Aorta (tissue), 5 donors: Measurements from ENCODE around the gene KIF2A. TPM values are rescaled to one million over a fixed set of nuclear protein-coding genes. Genes with fewer than 3 reads are reported as not detected.

Experiments
- ATAC-seq: fragments of 200-7000 bp; cut with Tn5 transposase; one replicate; pipeline ENCODE4 v1.9.1; 2022; ENCODE audit warnings: moderate library complexity; ENCODE audit not compliant: low FRiP score
- DNase-seq, 2 donors: peaks; one replicate each; pipeline ENCODE4 v3.0.0-alpha.2; 2020
- H3K27ac ChIP-seq, 2 donors: one replicate each; pipeline ENCODE4 v1.5.1; 2013; ENCODE audit warnings: low read length in 2 of 2, mild to moderate bottlenecking in 2 of 2, moderate library complexity in 2 of 2, control low read depth in 1 of 2, inconsistent platforms in 1 of 2, low read depth in 1 of 2
- H3K27me3 ChIP-seq, 2 donors: one replicate each; pipeline ENCODE4 v1.6.1; 2013; ENCODE audit warnings: control low read depth in 1 of 2, low read length in 1 of 2, mild to moderate bottlenecking in 1 of 2, moderate library complexity in 1 of 2; ENCODE audit not compliant: insufficient read depth in 2 of 2, control insufficient read depth in 1 of 2
- H3K36me3 ChIP-seq, 2 donors: one replicate each; pipeline ENCODE4 v1.6.1; 2013; ENCODE audit warnings: control low read depth in 1 of 2, low read length in 1 of 2, mild to moderate bottlenecking in 1 of 2; ENCODE audit not compliant: insufficient read depth in 2 of 2, control insufficient read depth in 1 of 2
- H3K4me1 ChIP-seq, 2 donors: one replicate each; pipeline ENCODE4 v1.6.1; 2013; ENCODE audit warnings: low read length in 2 of 2, control low read depth in 1 of 2, mild to moderate bottlenecking in 1 of 2, moderate library complexity in 1 of 2; ENCODE audit not compliant: insufficient read depth in 2 of 2, control insufficient read depth in 1 of 2
- H3K4me3 ChIP-seq, 2 donors: one replicate each; pipeline ENCODE4 v1.5.1; 2013; ENCODE audit warnings: low read length in 2 of 2, control low read depth in 1 of 2, mild to moderate bottlenecking in 1 of 2
- H3K9me3 ChIP-seq: one replicate; pipeline ENCODE4 v1.6.1; 2013; ENCODE audit warnings: mild to moderate bottlenecking, low read length; ENCODE audit not compliant: control insufficient read depth
- whole genome bisulfite sequencing, 2 donors: extraction: QIAGEN DNeasy Blood & Tissue Kit; methylation state at CpG; one replicate each; pipeline ENCODE4 v1.1.7; 2013; 5-methylcytosine and 5-hydroxymethylcytosine counted together
- intact Hi-C, 2 donors: fragments of 100-400 bp; cut with DNase I; formaldehyde crosslinking; loops; one replicate each; pipeline versions ENCODE4 v1.14.2 to v1.15.0; 2022
- polyA plus RNA-seq, 2 donors: library from polyadenylated mRNA; stranded (reverse); fragments of 200-250 nt; gene quantifications; one replicate each; pipeline ENCODE4 v1.2.3, GENCODE V29; 2013
- total RNA-seq, 2 donors: library from RNA; stranded (reverse); fragmentation: NEBNext Ultra II Directional; extraction: Animal tissue kit (Norgen Biotek cat#: 25700); gene quantifications; one replicate each; pipeline ENCODE4 v1.2.1, GENCODE V29; 2021
- donor health status: healthy with polysubstance abuse.
- donor health status: Bipolar disorder and iron deficiency.
- donor health status: DM: no; HTN: no; CAD: no.
- donor health status: DM: no; HTN: no; CAD: no.
- donor health status: DM: yes; HTN: yes; CAD: no.

Gene KIF2A
- total and polyA plus RNA-seq, 4 donors: 5.6 to 33.9 (median 21.4) TPM

- no peaks in the 10 kb centered on the region for H3K4me1 ChIP-seq
- H3K9me3 ChIP-seq: no peaks in the 10 kb centered on the region
- H3K27ac ChIP-seq: no peak overlapping the region
- 93% methylated on average over 4 of the region's 4 CpGs for WGBS, 2 donors
- no peak overlapping the region for H3K4me3 ChIP-seq
- no peaks in the 10 kb centered on the region for H3K36me3 ChIP-seq
- H3K27me3 ChIP-seq: no peaks in the 10 kb centered on the region
- ATAC-seq (no peak), DNase-seq (no peak)
- intact Hi-C loops: no loop called here
Observed at GRCh38 chr5:62341783-62342475, 35.9 kb downstream of the KIF2A start.

DNA sequence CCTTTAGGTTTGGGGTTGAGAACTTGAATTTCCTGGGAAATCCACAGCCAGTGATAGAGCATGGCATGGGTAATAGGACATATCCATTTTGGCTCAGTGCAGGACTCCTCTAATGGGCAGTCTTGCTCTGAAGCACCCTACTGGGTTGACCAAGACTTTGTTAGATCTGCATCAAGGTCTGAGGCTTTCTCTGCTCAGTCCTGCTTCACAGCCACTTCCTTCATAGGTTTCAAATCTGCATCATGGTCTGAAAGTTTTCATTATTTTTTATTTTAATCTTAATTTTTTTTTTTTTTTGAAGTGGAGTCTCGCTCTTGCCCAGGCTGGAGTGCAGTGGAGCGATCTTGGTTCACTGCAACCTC is 36.5 kb downstream of the KIF2A start:
- Histone ChIP-seq H3K27me3 (no peaks in the 10 kb centered on the region), H3K27ac (no peak overlapping the region), H3K36me3 (no peaks in the 10 kb centered on the region), H3K9me3 (no peaks in the 10 kb centered on the region), H3K4me1 (no peaks in the 10 kb centered on the region), H3K4me3 (no peak overlapping the region)
- intact Hi-C loops: no loop called here
- no peak for DNase-seq
- WGBS, 2 donors: 99 to 100% methylated on average over 2 of the region's 2 CpGs
- ATAC-seq: no peak

- WGBS, 2 donors: 97 to 98% methylated on average over 1 of the region's 1 CpG
- Histone ChIP-seq H3K4me1 (no peaks in the 10 kb centered on the region), H3K36me3 (no peaks in the 10 kb centered on the region), H3K4me3 (no peak overlapping the region), H3K9me3 (no peaks in the 10 kb centered on the region), H3K27ac (no peak overlapping the region), H3K27me3 (no peaks in the 10 kb centered on the region)
- no peak for DNase-seq
- intact Hi-C loops: no loop called here
- ATAC-seq: no peak
Observed at GRCh38 chr5:62343428-62343827, 37.4 kb downstream of the KIF2A start.

- WGBS, 2 donors: 89% methylated on average over 2 of the region's 2 CpGs
- Histone ChIP-seq H3K4me3 (no peak overlapping the region), H3K27me3 (no peaks in the 10 kb centered on the region), H3K36me3 (no peaks in the 10 kb centered on the region), H3K9me3 (no peaks in the 10 kb centered on the region), H3K4me1 (no peaks in the 10 kb centered on the region), H3K27ac (no peak overlapping the region)
- no peak for ATAC-seq
- no peak for DNase-seq
- intact Hi-C loops: loop anchor here in 1 of 2 donors (5.0 kb wide), 1 partner anchor 119 kb away; no protein-coding TSS in a partner anchor
Observed at GRCh38 chr5:62346748-62347147, 40.7 kb downstream of the KIF2A start.

GRCh38 chr5:62347928-62348327 is 41.9 kb downstream of the KIF2A start:
- Histone ChIP-seq H3K27ac (no peak overlapping the region), H3K4me1 (no peaks in the 10 kb centered on the region), H3K4me3 (no peak overlapping the region), H3K36me3 (no peaks in the 10 kb centered on the region), H3K9me3 (no peaks in the 10 kb centered on the region), H3K27me3 (no peaks in the 10 kb centered on the region)
- intact Hi-C loops: loop anchor here in 1 of 2 donors (5.0 kb wide), 1 partner anchor 121 kb away; no protein-coding TSS in a partner anchor
- ATAC-seq: no peak
- no peak for DNase-seq
- WGBS, 2 donors: 94% methylated on average over 1 of the region's 1 CpG

DNA sequence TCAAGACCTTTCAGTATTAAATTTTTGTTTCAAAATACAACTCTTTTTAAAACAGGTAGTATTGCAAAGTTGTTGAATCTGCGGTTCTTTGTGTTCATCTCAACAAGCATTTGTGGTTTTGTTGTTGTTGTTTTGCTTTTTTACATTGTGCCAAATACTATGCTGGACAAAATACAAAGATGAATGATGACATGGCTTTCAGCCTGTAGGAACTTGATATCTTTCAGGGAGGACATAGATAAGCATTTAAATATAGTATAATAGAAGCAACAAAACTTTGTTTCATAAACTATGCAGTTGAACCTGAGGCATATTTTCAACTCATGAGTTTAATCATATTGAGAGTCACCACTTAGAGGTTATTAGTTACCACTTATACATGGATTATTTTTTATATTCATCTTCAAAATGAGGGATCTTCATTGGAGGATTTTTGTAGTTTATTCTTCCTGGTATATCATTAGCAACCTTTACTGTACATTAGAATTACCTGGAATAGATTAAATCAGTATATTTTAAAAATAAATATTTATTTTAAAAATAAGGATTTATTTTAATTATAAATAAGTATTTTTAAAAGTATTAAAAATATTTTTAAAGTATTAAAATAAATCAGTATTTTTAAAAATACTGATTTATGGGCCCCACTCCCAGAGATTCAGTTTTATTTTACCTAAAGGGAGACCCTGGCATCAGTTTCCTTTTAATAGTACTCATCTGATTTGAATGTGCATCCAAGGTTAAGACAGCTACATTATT is 42.9 kb downstream of the KIF2A start:
- no peak overlapping the region for H3K27ac ChIP-seq
- DNase-seq (no peak), ATAC-seq (no peak)
- no peaks in the 10 kb centered on the region for H3K4me1 ChIP-seq
- no peaks in the 10 kb centered on the region for H3K36me3 ChIP-seq
- no peak overlapping the region for H3K4me3 ChIP-seq
- no peaks in the 10 kb centered on the region for H3K27me3 ChIP-seq
- intact Hi-C loops: loop anchor here in 1 of 2 donors (5.0 kb wide), 1 partner anchor 122 kb away; no protein-coding TSS in a partner anchor
- WGBS, 2 donors: 97 to 98% methylated on average over 1 of the region's 1 CpG
- no peaks in the 10 kb centered on the region for H3K9me3 ChIP-seq

GRCh38 chr5:62354028-62354874 is 48.2 kb downstream of the KIF2A start:
- H3K4me3 ChIP-seq: no peak overlapping the region
- ATAC-seq (no peak), DNase-seq (no peak)
- H3K27me3 ChIP-seq: no peaks in the 10 kb centered on the region
- intact Hi-C loops: loop anchor here (5.0 to 10.0 kb wide), 3 partner anchors 47 to 132 kb away; partner anchors contain the start of gene KIF2A (in 2 of the 2)
- no peak overlapping the region for H3K27ac ChIP-seq
- H3K4me1 ChIP-seq: no peaks in the 10 kb centered on the region
- H3K36me3 ChIP-seq: peaks cover 0 to 2% of the 10 kb centered on the region in 2 donors
- H3K9me3 ChIP-seq: no peaks in the 10 kb centered on the region

GRCh38 chr5:62362701-62363100 is 56.7 kb downstream of the KIF2A start:
- intact Hi-C loops: no loop called here
- no peaks in the 10 kb centered on the region for H3K9me3 ChIP-seq
- H3K27ac ChIP-seq: no peak overlapping the region
- peaks cover 0 to 5% of the 10 kb centered on the region in 2 donors for H3K36me3 ChIP-seq
- WGBS, 2 donors: 94 to 96% methylated on average over 3 of the region's 3 CpGs
- DNase-seq (no peak), ATAC-seq (no peak)
- H3K4me3 ChIP-seq: no peak overlapping the region
- no peaks in the 10 kb centered on the region for H3K4me1 ChIP-seq
- no peaks in the 10 kb centered on the region for H3K27me3 ChIP-seq
